ENCODE measurements around the gene OR2L3.

DNA sequence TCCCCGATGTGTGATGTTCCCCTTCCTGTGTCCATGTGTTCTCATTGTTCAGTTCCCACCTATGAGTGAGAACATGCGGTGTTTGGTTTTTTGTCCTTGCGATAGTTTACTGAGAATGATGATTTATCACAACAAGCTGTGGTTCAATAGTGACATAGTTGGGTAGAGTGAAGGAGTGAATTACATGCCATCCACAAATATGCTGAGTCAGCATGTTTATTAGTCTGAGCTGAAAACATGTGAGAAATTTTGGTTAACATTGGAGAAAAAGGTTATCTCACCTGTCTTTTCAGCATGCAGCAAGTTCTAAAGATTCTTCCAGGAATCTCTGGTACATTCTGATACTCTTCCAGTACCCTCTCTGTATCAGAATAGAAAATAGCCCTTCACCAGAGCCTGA lies 19.0 kb downstream of the OR2L3 start:
- TF ChIP-seq, protein P1, sequence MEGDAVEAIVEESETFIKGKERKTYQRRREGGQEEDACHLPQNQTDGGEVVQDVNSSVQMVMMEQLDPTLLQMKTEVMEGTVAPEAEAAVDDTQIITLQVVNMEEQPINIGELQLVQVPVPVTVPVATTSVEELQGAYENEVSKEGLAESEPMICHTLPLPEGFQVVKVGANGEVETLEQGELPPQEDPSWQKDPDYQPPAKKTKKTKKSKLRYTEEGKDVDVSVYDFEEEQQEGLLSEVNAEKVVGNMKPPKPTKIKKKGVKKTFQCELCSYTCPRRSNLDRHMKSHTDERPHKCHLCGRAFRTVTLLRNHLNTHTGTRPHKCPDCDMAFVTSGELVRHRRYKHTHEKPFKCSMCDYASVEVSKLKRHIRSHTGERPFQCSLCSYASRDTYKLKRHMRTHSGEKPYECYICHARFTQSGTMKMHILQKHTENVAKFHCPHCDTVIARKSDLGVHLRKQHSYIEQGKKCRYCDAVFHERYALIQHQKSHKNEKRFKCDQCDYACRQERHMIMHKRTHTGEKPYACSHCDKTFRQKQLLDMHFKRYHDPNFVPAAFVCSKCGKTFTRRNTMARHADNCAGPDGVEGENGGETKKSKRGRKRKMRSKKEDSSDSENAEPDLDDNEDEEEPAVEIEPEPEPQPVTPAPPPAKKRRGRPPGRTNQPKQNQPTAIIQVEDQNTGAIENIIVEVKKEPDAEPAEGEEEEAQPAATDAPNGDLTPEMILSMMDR (IDR thresholded peaks at IDR 0.05), result no peak
- TF ChIP-seq POLR2A (IDR thresholded peaks at IDR 0.05; ENCODE audit: low read depth) (no peak), POLR2AphosphoS5 (IDR thresholded peaks at IDR 0.05) (no peak), EP300 (IDR thresholded peaks at IDR 0.05) (no peak)

Measured in esophagus muscularis mucosa (tissue), 4 donors.